Activated CD8-positive, alpha-beta T cell treated with anti-CD3 and anti-CD28 coated beads, Interleukin-2, amount 10 ng/mL, durations not matched to agents 7 days and 5 days (primary cell): ENCODE measurements around the gene ENTREP1. TPM values are rescaled to one million over a fixed set of nuclear protein-coding genes. Genes with fewer than 3 reads are reported as not detected.

Experiments used
- ATAC-seq: fragments of 150-1000 bp; cut with Tn5 transposase; one replicate; pipeline ENCODE4 v1.10.0; 2021; ENCODE audit warnings: moderate library complexity
- CTCF ChIA-PET: fragments of 350-600 bp; sonication (Branson Sonifier 250); formaldehyde crosslinking; loops from one replicate; lab custom pipeline; 2021; ENCODE audit warnings: antibody characterized with exemption; lab: Charles Lee
- POLR2A ChIA-PET: fragments of 350-600 bp; sonication (Branson Sonifier 250); formaldehyde crosslinking; loops from one replicate; lab custom pipeline; 2021; ENCODE audit warnings: antibody characterized with exemption; lab: Charles Lee
- DNase-seq: peaks from one replicate; pipeline ENCODE4 v3.0.0-alpha.2; 2020
- H3K27ac Mint-ChIP-seq: one replicate; pipeline ENCODE4 v1.8.0; 2021; ENCODE audit warnings: mild to moderate bottlenecking, mixed read lengths
- H3K27me3 Mint-ChIP-seq: one replicate; pipeline ENCODE4 v1.8.0; 2021; ENCODE audit warnings: low read depth, mixed read lengths
- H3K36me3 Mint-ChIP-seq: one replicate; pipeline ENCODE4 v1.8.0; 2021; ENCODE audit warnings: low read depth, mixed read lengths
- H3K4me1 Mint-ChIP-seq: one replicate; pipeline ENCODE4 v1.8.0; 2021; ENCODE audit warnings: low read depth, mixed read lengths
- H3K4me3 Mint-ChIP-seq: one replicate; pipeline ENCODE4 v1.8.0; 2021; ENCODE audit warnings: mild to moderate bottlenecking, mixed read lengths
- H3K9me3 Mint-ChIP-seq: one replicate; pipeline ENCODE4 v1.8.0; 2022; ENCODE audit warnings: mixed read lengths; ENCODE audit not compliant: insufficient read depth
- total RNA-seq, 2 experiments: library from RNA; stranded (reverse); gene quantifications; one replicate each; pipeline ENCODE4 v1.2.3, GENCODE V29; 2021

ENTREP1 gene, protein sequence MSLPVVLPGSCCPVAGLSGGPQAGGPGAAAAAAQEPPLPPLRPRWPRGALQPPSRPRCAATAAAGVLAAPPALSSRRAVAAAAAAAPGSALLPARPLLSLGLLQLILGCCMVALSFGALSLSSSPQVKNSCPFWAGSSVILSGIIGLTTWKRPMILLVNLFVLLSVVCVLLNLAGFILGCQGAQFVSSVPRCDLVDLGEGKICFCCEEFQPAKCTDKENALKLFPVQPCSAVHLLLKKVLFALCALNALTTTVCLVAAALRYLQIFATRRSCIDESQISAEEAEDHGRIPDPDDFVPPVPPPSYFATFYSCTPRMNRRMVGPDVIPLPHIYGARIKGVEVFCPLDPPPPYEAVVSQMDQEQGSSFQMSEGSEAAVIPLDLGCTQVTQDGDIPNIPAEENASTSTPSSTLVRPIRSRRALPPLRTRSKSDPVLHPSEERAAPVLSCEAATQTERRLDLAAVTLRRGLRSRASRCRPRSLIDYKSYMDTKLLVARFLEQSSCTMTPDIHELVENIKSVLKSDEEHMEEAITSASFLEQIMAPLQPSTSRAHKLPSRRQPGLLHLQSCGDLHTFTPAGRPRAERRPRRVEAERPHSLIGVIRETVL
- not detected for total RNA-seq

- Mint-ChIP-seq H3K9me3 (no peaks in the 10 kb centered on the region), H3K27me3 (peaks cover 45% of the 10 kb centered on the region)
- CTCF ChIA-PET = no interaction called here
Observed at GRCh38 chr9:69324549-69325401, at the start of gene ENTREP1. Gene ENTREP1 (plus strand): TSS chr9:69325215. CDS start chr9:69325310, 95 bp downstream.

GRCh38 chr9:69276775-69277174 lies 48.2 kb upstream of the ENTREP1 start:
- Mint-ChIP-seq H3K27ac (no peak overlapping the region), H3K9me3 (no peaks in the 10 kb centered on the region), H3K4me1 (no peaks in the 10 kb centered on the region), H3K4me3 (no peak overlapping the region), H3K27me3 (no peaks in the 10 kb centered on the region), H3K36me3 (no peaks in the 10 kb centered on the region)
- DNase-seq (no peak), ATAC-seq (no peak)
- POLR2A ChIA-PET = no interaction called here
- CTCF ChIA-PET = no interaction called here

More at GRCh38 chr9:69324549-69325401, at the start of gene ENTREP1:
- Mint-ChIP-seq H3K4me1 (no peaks in the 10 kb centered on the region), H3K27ac (no peak within 1 kb of the TSS), H3K4me3 (no peak within 1 kb of the TSS), H3K36me3 (no peaks in the 10 kb centered on the region)
- ATAC-seq (peak; percentile 44), DNase-seq (no peak)
- POLR2A ChIA-PET = no interaction called here

DNA sequence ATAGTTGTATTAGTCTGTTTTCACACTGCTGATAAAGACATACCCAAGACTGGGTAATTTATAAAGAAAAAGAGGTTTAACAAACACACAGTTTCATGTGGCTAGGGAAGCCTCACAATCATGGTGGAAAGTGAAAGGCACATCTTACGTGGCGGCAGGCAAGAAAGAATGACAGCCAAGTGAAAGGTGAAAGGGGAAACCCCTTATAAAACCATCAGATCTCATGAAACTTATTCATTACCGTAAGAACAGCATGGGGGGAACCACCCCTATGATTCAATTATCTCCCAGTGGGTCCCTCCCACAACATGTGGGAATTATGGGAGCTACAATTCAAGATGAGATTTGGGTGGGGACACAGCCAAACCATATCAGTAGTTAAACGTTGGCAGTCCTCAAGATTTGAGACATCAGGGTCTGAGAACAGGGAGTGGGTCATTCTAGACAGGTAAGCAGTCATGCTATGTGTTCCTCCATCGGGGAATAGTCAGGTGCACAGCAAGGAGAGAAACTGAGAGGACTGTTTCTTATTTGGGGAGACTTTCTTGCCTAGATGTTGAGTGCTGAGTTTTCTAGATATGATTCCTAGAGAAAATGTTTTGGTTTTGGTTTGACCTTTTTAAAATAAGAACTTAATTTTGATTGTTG lies 45.8 kb upstream of the ENTREP1 start:
- no peaks in the 10 kb centered on the region for H3K36me3 Mint-ChIP-seq
- CTCF ChIA-PET = no interaction called here
- H3K4me3 Mint-ChIP-seq = no peak overlapping the region
- ATAC-seq (no peak), DNase-seq (no peak)
- no peaks in the 10 kb centered on the region for H3K9me3 Mint-ChIP-seq
- H3K27me3 Mint-ChIP-seq = peaks cover 2% of the 10 kb centered on the region
- no peak overlapping the region for H3K27ac Mint-ChIP-seq
- POLR2A ChIA-PET = no interaction called here
- no peaks in the 10 kb centered on the region for H3K4me1 Mint-ChIP-seq

GRCh38 chr9:69279733-69280132 lies 45.3 kb upstream of the ENTREP1 start:
- Mint-ChIP-seq H3K9me3 (no peaks in the 10 kb centered on the region), H3K36me3 (no peaks in the 10 kb centered on the region), H3K4me3 (no peak overlapping the region), H3K4me1 (no peaks in the 10 kb centered on the region), H3K27me3 (peaks cover 3% of the 10 kb centered on the region), H3K27ac (no peak overlapping the region)
- DNase-seq (no peak), ATAC-seq (no peak)
- CTCF ChIA-PET = no interaction called here
- POLR2A ChIA-PET = no interaction called here

GRCh38 chr9:69283003-69283402 lies 42.0 kb upstream of the ENTREP1 start:
- ATAC-seq (no peak), DNase-seq (no peak)
- H3K27ac Mint-ChIP-seq = no peak overlapping the region
- no peaks in the 10 kb centered on the region for H3K9me3 Mint-ChIP-seq
- H3K27me3 Mint-ChIP-seq = peaks cover 10% of the 10 kb centered on the region
- no peaks in the 10 kb centered on the region for H3K4me1 Mint-ChIP-seq
- H3K4me3 Mint-ChIP-seq = no peak overlapping the region
- ChIA-PET POLR2A (no interaction called here), CTCF (no interaction called here)
- no peaks in the 10 kb centered on the region for H3K36me3 Mint-ChIP-seq

DNA sequence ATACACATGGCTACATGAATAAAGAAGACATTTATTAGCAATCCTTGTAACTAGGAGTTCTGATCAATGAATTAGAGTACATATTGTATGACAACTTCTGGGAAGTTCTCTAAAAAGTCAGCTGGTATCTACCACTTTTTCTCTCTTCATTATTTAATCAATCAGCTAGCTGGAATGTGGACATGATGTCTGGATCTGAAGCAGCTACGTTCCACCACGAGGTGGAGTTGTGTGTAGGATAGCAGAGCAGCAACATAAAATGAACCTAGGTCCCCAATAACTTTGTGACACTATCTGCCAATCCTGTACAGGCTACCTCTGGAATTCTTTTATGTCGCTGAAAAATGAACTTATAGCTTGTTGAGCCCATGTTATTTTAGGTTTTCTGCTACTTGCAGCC lies 32.9 kb upstream of the ENTREP1 start:
- Mint-ChIP-seq H3K4me1 (no peaks in the 10 kb centered on the region), H3K27ac (no peak overlapping the region), H3K9me3 (no peaks in the 10 kb centered on the region), H3K4me3 (no peak overlapping the region), H3K36me3 (no peaks in the 10 kb centered on the region), H3K27me3 (peaks cover 2% of the 10 kb centered on the region)
- ATAC-seq = no peak
- POLR2A ChIA-PET = no interaction called here
- no peak for DNase-seq
- CTCF ChIA-PET = no interaction called here

- H3K27ac Mint-ChIP-seq = no peak overlapping the region
- no peak overlapping the region for H3K4me3 Mint-ChIP-seq
- no peaks in the 10 kb centered on the region for H3K4me1 Mint-ChIP-seq
- ChIA-PET POLR2A (no interaction called here), CTCF (no interaction called here)
- ATAC-seq (no peak), DNase-seq (no peak)
- no peaks in the 10 kb centered on the region for H3K9me3 Mint-ChIP-seq
- peaks cover 2% of the 10 kb centered on the region for H3K27me3 Mint-ChIP-seq
- no peaks in the 10 kb centered on the region for H3K36me3 Mint-ChIP-seq
Observed at GRCh38 chr9:69293156-69293555, 31.9 kb upstream of the ENTREP1 start.

- DNase-seq = no peak
- no peak for ATAC-seq
- Mint-ChIP-seq H3K4me3 (no peak overlapping the region), H3K27me3 (peaks cover 2% of the 10 kb centered on the region), H3K27ac (no peak overlapping the region), H3K4me1 (no peaks in the 10 kb centered on the region), H3K36me3 (no peaks in the 10 kb centered on the region), H3K9me3 (no peaks in the 10 kb centered on the region)
- ChIA-PET CTCF (no interaction called here), POLR2A (no interaction called here)
Observed at GRCh38 chr9:69295872-69296552, 29.0 kb upstream of the ENTREP1 start.

DNA sequence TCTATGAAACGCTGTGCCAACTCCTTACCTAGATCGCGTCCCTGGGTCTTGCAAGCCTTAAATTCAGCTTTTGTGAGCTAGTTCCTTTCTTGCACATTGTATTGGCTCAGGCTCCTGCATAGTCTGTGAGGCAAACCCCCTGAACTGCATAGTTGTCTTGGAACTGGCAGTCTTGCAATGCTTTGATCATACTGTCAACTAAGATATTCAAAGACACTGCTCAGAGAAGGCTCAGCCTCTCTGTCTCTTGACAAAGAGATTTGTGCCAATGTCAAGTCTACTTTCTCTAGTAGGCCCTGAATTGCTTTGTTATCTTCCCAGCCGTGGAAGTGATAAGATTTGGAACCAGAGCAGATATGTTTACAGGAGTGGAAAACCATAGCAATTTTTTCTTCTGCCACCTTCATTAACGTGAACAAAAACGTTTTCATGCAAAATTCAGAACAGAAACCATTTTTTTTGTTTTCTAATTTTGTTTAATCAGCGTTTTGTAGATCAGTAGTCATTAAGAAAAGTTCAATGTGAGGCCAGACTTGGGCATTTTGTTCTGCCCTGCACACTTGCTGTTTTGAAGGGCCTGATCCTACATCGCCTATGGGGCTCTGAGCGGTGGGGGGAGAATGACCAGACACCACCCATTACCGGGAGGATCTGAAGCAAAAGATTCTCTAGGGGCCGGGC lies 27.6 kb upstream of the ENTREP1 start:
- H3K27ac Mint-ChIP-seq = no peak overlapping the region
- H3K4me1 Mint-ChIP-seq = no peaks in the 10 kb centered on the region
- H3K36me3 Mint-ChIP-seq = no peaks in the 10 kb centered on the region
- ChIA-PET CTCF (no interaction called here), POLR2A (no interaction called here)
- no peaks in the 10 kb centered on the region for H3K9me3 Mint-ChIP-seq
- ATAC-seq (no peak), DNase-seq (no peak)
- H3K4me3 Mint-ChIP-seq = no peak overlapping the region
- peaks cover under 1% of the 10 kb centered on the region for H3K27me3 Mint-ChIP-seq

DNA sequence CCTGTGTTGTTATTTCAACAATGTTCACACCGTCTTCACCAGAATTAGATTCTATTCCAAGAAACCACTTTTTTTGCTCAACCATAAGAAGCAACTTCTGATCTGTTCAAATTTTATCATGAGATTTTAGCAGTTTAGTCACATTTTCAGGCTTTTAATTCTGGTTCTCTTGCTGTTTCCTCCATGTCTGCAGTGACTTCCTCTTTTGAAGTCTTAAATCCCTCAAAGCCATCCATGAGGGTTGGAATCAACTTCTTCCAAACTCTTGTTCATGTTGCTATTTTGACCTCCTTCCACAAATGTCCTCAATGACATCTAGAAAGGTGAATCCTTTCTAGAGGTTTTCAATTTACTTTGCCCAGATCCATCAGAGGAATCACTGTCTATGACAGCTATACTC lies 25.7 kb upstream of the ENTREP1 start:
- Mint-ChIP-seq H3K27ac (no peak overlapping the region), H3K4me3 (no peak overlapping the region), H3K27me3 (no peaks in the 10 kb centered on the region), H3K36me3 (no peaks in the 10 kb centered on the region), H3K4me1 (no peaks in the 10 kb centered on the region), H3K9me3 (no peaks in the 10 kb centered on the region)
- ChIA-PET POLR2A (no interaction called here), CTCF (no interaction called here)
- DNase-seq = no peak
- no peak for ATAC-seq

DNA sequence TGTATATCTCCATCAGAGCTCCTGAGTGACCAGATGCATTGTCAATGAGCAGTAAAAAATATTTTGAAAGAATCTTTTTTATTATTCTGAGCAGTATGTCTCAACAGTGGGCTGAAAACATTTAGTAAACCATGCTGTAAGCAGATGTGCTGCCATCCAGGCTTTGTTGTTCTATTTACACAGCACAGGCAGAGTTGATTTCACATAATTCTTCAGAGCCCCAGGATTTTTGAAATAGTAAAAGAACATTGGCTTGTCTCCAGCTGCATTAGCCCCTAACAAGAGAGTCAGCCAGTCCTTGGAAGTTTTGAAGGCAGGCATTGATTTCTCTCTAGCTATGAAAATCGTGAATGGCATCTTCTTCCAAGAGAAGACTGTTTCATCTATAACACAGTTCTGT lies 25.2 kb upstream of the ENTREP1 start:
- CTCF ChIA-PET = no interaction called here
- H3K4me1 Mint-ChIP-seq = no peaks in the 10 kb centered on the region
- H3K9me3 Mint-ChIP-seq = no peaks in the 10 kb centered on the region
- POLR2A ChIA-PET = no interaction called here
- H3K36me3 Mint-ChIP-seq = no peaks in the 10 kb centered on the region
- DNase-seq = no peak
- H3K27me3 Mint-ChIP-seq = no peaks in the 10 kb centered on the region
- H3K27ac Mint-ChIP-seq = no peak overlapping the region
- no peak for ATAC-seq
- H3K4me3 Mint-ChIP-seq = no peak overlapping the region
